NCI-H2029 (cell line): ENCODE measurements around the gene KRTAP19-4.
"Not testable (repeated sequence)": the region's sequence is repeated elsewhere in the genome, so short reads cannot be mapped to it uniquely, and the experiment has no call there.

Source experiments
- DNase-seq: peaks from one replicate; lab custom pipeline; 2025; lab: John Stamatoyannopoulos, UW

Gene KRTAP19-4, protein sequence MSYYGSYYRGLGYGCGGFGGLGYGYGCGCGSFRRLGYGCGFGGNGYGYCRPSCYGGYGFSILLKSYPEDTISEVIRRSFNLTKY

DNA sequence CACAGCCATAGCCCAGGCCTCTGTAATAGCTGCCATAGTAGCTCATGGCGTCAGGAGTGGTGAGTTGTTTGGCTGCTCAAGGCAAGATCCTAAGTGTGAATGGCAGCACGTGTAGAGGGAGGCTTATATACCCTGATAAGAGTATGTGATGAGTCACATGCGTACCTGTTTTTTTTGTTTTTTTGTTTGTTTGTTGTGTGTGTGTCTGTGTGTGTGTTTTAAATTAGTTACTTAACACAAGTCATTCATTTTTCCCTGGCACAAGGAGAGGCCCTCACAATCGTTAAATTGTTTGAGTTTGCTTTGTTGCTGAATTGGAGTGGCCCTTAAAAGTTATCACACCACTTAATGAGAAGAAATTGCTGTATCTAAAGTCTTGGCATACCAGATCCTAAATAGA, at the start of gene KRTAP19-4:
TSS of gene KRTAP19-4 (minus strand) at position 101 of the 400 bp plus-strand sequence. CDS start at position 46, 55 bp downstream.
- DNase-seq = no peak

DNA sequence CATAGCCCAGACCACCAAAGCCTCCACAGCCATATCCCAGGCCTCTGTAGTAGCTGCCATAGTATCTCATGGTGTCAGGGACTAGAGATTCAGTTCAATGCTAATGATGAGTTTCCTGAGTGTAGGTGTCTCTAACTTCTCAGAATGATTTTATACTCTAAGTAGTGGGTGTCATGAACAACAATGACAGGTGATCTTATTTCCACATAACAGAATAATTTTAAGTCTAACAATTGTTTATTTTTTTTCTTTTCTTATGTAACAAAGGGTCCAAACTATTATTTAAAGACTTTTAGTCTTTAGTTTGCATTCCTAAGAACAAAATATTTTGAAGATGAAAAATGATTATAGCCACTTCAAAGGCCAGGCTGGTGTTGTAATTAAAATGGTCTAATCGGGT, 44.8 kb upstream of the KRTAP19-4 start, which contains the start of gene KRTAP19-6:
TSS of gene KRTAP19-6 (minus strand) at position 101 of the 400 bp plus-strand sequence. CDS start at position 70, 31 bp downstream.
- DNase-seq = no peak

DNA sequence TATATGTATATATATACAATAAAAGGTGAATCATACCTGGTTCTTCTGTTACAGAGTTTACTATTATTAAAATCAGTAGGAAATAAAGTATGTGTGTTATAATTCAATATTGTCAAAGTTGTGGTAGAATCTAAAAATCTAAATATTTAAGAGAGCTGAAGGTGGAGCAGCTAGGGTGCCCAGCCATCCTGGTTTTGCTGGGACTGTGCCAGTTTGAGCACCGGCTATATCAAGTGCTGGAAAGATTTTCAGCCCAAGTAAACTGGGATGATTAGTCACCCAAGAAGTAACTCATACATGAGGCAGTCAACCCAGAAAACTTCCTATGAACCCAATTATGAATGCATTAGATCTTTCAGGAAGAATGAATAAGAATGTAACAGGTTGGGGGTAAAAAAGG, 21.9 kb upstream of the KRTAP19-4 start:
- no peak for DNase-seq

DNA sequence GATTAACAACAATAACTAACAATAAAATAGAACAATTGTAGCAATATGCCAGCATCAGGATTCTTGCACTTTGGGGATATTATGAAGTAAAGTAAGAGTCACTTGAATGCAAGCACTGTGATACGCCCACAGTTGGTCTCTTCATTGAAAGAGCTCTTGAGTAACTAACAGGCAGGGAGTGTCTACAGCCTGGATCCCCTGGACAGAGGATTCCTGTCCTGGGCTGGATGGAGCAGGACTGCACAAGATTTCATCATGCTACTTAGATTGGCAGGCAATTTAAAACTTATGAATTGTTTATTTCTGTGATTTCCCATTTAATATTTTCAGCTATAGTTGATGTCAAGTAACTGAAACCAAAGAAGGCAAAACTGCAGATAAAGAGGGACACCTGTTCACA, 18.7 kb upstream of the KRTAP19-4 start:
- no peak for DNase-seq

DNA sequence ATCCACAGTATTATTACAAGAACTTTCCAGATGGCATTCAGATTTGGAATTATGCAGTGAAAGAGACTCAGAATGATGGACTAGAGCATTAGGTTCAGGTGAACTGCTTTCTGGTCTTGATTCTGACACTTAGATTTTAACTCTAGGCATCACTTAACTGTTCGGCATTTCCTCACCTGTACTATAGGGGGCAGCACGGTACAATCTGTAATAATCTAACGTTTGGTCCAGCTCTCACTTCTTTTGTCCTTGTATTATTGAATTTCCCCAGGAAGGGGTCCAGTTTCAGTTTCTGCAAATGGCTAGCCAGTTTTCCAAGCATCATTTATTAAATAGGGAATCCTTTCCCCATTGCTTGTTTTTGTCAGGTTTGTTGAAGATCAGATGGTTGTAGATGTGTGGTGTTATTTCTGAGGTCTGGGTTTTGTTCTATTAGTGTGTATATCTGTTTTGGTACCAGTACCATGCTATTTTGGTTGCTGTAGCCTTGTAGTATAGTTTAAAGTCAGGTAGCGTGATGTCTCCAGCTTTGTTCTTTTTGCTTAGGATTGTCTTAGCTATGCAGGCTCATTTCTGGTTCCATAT, 8.7 kb upstream of the KRTAP19-4 start:
- DNase-seq = not testable (repeated sequence)

DNA sequence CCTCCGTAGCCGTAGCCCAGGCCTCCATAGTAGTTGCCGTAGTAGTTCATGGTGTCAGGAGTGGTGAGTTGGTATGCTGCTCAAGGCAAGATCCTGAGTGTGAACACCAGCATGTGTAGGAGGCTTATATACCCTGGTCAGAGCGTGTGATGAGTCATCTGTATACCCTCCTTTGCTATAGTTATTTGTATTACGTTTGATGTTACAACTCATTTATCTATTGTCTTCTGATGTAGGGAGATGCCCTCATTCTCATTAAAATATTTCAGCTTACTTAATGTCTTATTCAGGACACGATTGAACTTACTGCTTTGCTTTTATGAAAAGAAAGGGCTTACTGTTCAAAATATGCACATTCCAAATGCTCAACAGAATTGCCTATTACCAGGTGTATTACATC, 5.1 kb upstream of the KRTAP19-4 start, which contains the start of gene KRTAP19-5:
TSS of gene KRTAP19-5 (minus strand) at position 101 of the 400 bp plus-strand sequence. CDS start at position 50, 51 bp downstream.
- no peak for DNase-seq

DNA sequence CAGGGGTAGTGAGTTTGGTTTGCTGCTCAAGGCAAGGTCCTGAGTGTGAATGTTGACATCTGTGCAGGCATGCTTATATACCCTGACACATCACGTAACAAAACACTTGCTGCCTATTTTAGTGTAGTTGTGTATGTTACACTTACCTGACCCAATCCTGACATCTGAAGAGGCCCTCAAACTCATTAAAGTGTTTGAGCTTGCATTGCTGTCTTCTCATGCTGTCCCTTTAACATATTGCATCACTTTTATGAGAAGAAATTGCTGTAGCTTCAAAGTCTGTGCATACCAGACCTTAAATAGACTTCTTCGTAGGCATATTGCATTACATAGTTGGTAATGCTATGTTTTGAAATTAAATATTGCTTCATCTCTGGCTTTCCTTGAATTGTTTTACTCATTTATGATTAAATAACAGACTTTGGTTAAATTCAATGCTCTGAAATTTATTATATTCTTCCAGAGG, 5.0 kb downstream of the KRTAP19-4 start, which contains the start of gene KRTAP19-3:
TSS of gene KRTAP19-3 (minus strand) at position 51 of the 466 bp plus-strand sequence. CDS start 56 bp downstream, outside the sequence.
- DNase-seq = no peak

- no peak for DNase-seq
Measured at GRCh38 chr21:30487336-30487735, 9.6 kb downstream of the KRTAP19-4 start, which contains the start of gene KRTAP19-2. Gene KRTAP19-2, minus strand, starts transcription at chr21:30487436. Its CDS starts 88 bp downstream, at chr21:30487348.

- DNase-seq = no peak
Measured at GRCh38 chr21:30486180-30486579, 10.8 kb downstream of the KRTAP19-4 start.

- no peak for DNase-seq
Measured at GRCh38 chr21:30482130-30482529, 14.8 kb downstream of the KRTAP19-4 start.

DNA sequence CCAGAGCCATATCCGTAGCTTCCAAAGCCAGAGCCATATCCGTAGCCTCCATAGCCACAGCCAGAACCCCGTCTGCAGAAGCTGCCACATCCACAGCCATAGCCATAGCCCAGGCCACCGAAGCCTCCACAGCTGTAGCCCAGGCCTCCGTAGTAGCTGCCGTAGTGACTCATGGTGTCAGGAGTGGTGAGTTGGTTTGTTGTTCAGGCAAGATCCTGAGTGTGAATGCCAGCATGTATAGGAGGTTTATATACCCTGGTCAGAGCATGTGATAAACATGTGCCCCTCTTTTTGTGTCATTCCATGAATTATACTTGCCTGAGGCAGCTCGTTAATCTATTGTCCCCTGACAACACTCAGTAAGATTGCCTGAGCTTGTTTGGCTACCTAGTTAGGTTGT, 16.8 kb downstream of the KRTAP19-4 start, which contains the start of gene KRTAP19-1:
TSS of gene KRTAP19-1 (minus strand) at position 223 of the 400 bp plus-strand sequence. CDS start at position 173, 50 bp downstream.
- no peak for DNase-seq

DNA sequence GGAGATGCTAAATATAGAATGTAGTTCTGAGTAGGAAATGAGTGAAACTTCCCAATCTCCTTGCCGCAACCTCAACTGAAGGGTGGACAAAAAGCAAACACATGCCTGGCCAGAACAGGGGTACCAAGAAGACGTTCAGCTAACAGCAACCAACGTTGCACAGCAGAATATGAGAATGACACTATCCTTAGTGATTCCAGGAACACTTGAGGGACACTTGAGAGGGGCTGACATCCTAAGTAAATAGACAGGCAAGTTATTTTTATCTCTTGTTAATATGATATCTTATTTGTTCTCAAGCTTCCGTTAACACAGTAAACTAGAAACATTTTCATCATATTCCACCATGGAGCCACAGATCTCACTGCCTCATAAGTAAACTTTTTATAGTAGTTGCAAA, 17.7 kb downstream of the KRTAP19-4 start:
- peak; percentile 37 for DNase-seq

GRCh38 chr21:30478004-30478403, 19.0 kb downstream of the KRTAP19-4 start:
- DNase-seq = no peak

- DNase-seq = no peak
Measured at GRCh38 chr21:30468900-30469714, 27.9 kb downstream of the KRTAP19-4 start.

DNA sequence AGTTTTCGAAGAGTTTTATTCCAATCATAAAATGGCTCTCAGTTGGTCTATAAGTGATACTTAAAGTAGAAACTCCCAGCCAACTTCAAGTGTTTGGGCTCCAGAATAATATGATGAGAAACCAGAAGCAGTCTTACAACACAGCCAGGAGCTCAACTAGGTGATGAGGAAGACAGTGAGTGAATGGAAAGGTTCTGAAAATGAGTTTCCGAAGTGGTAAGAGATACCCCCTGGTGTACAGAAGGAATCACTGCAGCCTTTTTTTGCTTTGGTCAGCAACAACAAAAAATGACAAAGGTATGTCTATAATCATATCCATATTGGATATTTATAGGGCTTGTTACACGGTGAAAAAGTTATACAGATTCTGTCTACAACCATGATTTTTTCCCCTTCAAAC, 33.3 kb downstream of the KRTAP19-4 start:
- DNase-seq = no peak

GRCh38 chr21:30448514-30448913, 48.5 kb downstream of the KRTAP19-4 start:
- DNase-seq = no peak

- no peak for DNase-seq
Measured at GRCh38 chr21:30447056-30447455, 49.9 kb downstream of the KRTAP19-4 start.
